Retina (tissue), 1 donor: ENCODE data around the gene SRSF5.

Experiments used
- DNase-seq: peaks from one replicate; pipeline ENCODE4 v3.0.0-alpha.2; 2016

SRSF5 gene

GRCh38 chr14:69771136-69771535 lies 4.2 kb downstream of the SRSF5 start:
- no peak for DNase-seq

- DNase-seq: no peak
Observed at GRCh38 chr14:69772082-69773017, 5.4 kb downstream of the SRSF5 start.

- DNase-seq: no peak
Observed at GRCh38 chr14:69773571-69774276, 6.8 kb downstream of the SRSF5 start.

- no peak for DNase-seq
Observed at GRCh38 chr14:69775012-69775411, 8.1 kb downstream of the SRSF5 start.

- DNase-seq: no peak
Observed at GRCh38 chr14:69776875-69777453, 10.0 kb downstream of the SRSF5 start.

GRCh38 chr14:69779088-69779487 lies 12.1 kb downstream of the SRSF5 start:
- DNase-seq: no peak

- no peak for DNase-seq
Observed at GRCh38 chr14:69780092-69780491, 13.2 kb downstream of the SRSF5 start.

- no peak for DNase-seq
Observed at GRCh38 chr14:69780952-69781351, 14.0 kb downstream of the SRSF5 start.

GRCh38 chr14:69784942-69785341 lies 18.0 kb downstream of the SRSF5 start:
- no peak for DNase-seq

- DNase-seq: peak; percentile 20
Observed at GRCh38 chr14:69786603-69787002, 19.7 kb downstream of the SRSF5 start.

- no peak for DNase-seq
Observed at GRCh38 chr14:69789118-69789640, 22.2 kb downstream of the SRSF5 start.

GRCh38 chr14:69792887-69793421 lies 26.0 kb downstream of the SRSF5 start:
- DNase-seq: no peak

GRCh38 chr14:69794791-69795190 lies 27.8 kb downstream of the SRSF5 start:
- no peak for DNase-seq

GRCh38 chr14:69795691-69796090 lies 28.7 kb downstream of the SRSF5 start:
- DNase-seq: no peak

GRCh38 chr14:69796797-69797500 lies 30.0 kb downstream of the SRSF5 start, which contains the start of gene SLC10A1:
SLC10A1 (minus strand) TSS chr14:69797241; CDS start chr14:69797155, 86 bp downstream.
- no peak for DNase-seq

GRCh38 chr14:69797573-69798338 lies 30.8 kb downstream of the SRSF5 start:
- no peak for DNase-seq

GRCh38 chr14:69798339-69798735 lies 31.4 kb downstream of the SRSF5 start:
- DNase-seq: no peak

GRCh38 chr14:69803753-69804152 lies 36.8 kb downstream of the SRSF5 start:
- DNase-seq: no peak

GRCh38 chr14:69804902-69805301 lies 38.0 kb downstream of the SRSF5 start:
- no peak for DNase-seq

- no peak for DNase-seq
Observed at GRCh38 chr14:69807192-69807591, 40.2 kb downstream of the SRSF5 start.
